ENCODE measurements around the gene TEAD4.

Gene TEAD4

DNA sequence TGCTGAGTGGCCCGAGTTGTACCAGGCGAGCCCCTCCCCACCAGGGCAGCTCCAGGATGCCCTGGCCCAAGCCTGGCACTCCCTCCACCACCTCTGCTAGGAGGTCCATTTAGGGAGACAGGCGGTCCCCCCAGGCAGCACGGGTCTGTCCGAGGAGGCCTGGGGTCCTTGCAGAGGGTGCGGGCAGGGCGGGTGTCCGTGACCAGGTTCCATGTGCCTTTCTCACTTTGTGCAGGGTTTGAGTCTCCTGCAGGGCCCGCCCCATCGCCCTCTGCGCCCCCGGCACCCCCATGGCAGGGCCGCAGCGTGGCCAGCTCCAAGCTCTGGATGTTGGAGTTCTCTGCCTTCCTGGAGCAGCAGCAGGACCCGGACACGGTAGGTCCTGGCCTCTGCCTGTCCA is 61.2 kb downstream of the TEAD4 start:
- Histone ChIP-seq H3K4me2 (no peak overlapping the region), H3K36me3 (ENCODE audit: insufficient read depth) (no peaks in the 10 kb centered on the region), H3K9ac (no peak overlapping the region), H2AFZ (ENCODE audit: low read depth) (no peak overlapping the region), H3K79me2 (ENCODE audit: insufficient read depth, low read depth) (no peaks in the 10 kb centered on the region), H3K27me3 (ENCODE audit: insufficient read depth, low read depth) (no peaks in the 10 kb centered on the region), H3K4me3 (IDR thresholded peaks at IDR 0.05; ENCODE audit: insufficient read depth, low read depth, low read length) (no peak overlapping the region), H4K20me1 (ENCODE audit: insufficient read depth) (no peaks in the 10 kb centered on the region), H3K27ac (no peak overlapping the region), H3K4me1 (ENCODE audit: low read depth, poor library complexity, severe bottlenecking) (no peaks in the 10 kb centered on the region)
- TF ChIP-seq, protein P1, sequence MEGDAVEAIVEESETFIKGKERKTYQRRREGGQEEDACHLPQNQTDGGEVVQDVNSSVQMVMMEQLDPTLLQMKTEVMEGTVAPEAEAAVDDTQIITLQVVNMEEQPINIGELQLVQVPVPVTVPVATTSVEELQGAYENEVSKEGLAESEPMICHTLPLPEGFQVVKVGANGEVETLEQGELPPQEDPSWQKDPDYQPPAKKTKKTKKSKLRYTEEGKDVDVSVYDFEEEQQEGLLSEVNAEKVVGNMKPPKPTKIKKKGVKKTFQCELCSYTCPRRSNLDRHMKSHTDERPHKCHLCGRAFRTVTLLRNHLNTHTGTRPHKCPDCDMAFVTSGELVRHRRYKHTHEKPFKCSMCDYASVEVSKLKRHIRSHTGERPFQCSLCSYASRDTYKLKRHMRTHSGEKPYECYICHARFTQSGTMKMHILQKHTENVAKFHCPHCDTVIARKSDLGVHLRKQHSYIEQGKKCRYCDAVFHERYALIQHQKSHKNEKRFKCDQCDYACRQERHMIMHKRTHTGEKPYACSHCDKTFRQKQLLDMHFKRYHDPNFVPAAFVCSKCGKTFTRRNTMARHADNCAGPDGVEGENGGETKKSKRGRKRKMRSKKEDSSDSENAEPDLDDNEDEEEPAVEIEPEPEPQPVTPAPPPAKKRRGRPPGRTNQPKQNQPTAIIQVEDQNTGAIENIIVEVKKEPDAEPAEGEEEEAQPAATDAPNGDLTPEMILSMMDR (conservative IDR thresholded peaks at IDR 0.05; ENCODE audit: low read depth, low read length), result no peak

- no peak overlapping the region for H2AFZ ChIP-seq (ENCODE audit: low read depth)
- no peak overlapping the region for H3K9ac ChIP-seq
- H3K27me3 ChIP-seq (ENCODE audit: insufficient read depth, low read depth), result no peaks in the 10 kb centered on the region
- H3K36me3 ChIP-seq (ENCODE audit: insufficient read depth), result no peaks in the 10 kb centered on the region
- no peak overlapping the region for H3K27ac ChIP-seq
- no peak overlapping the region for H3K4me3 ChIP-seq (IDR thresholded peaks at IDR 0.05; ENCODE audit: insufficient read depth, low read depth, low read length)
- H4K20me1 ChIP-seq (ENCODE audit: insufficient read depth), result no peaks in the 10 kb centered on the region
- TF ChIP-seq, protein P1 (conservative IDR thresholded peaks at IDR 0.05; ENCODE audit: low read depth, low read length), result no peak
- H3K4me1 ChIP-seq (ENCODE audit: low read depth, poor library complexity, severe bottlenecking), result no peaks in the 10 kb centered on the region
- H3K79me2 ChIP-seq (ENCODE audit: insufficient read depth, low read depth), result no peaks in the 10 kb centered on the region
- H3K4me2 ChIP-seq, result no peak overlapping the region
These were observed 61.7 kb downstream of the TEAD4 start for GRCh38 chr12:3020850-3021435.

GRCh38 chr12:3022411-3022810 is 63.2 kb downstream of the TEAD4 start:
- H3K4me1 ChIP-seq (ENCODE audit: low read depth, poor library complexity, severe bottlenecking), result no peaks in the 10 kb centered on the region
- H2AFZ ChIP-seq (ENCODE audit: low read depth), result no peak overlapping the region
- H3K27ac ChIP-seq, result no peak overlapping the region
- H3K36me3 ChIP-seq (ENCODE audit: insufficient read depth), result no peaks in the 10 kb centered on the region
- H3K79me2 ChIP-seq (ENCODE audit: insufficient read depth, low read depth), result no peaks in the 10 kb centered on the region
- H3K4me2 ChIP-seq, result no peak overlapping the region
- no peak overlapping the region for H3K9ac ChIP-seq
- H3K4me3 ChIP-seq (IDR thresholded peaks at IDR 0.05; ENCODE audit: insufficient read depth, low read depth, low read length), result no peak overlapping the region
- TF ChIP-seq, protein P1 (conservative IDR thresholded peaks at IDR 0.05; ENCODE audit: low read depth, low read length), result no peak
- H3K27me3 ChIP-seq (ENCODE audit: insufficient read depth, low read depth), result no peaks in the 10 kb centered on the region
- no peaks in the 10 kb centered on the region for H4K20me1 ChIP-seq (ENCODE audit: insufficient read depth)

DNA sequence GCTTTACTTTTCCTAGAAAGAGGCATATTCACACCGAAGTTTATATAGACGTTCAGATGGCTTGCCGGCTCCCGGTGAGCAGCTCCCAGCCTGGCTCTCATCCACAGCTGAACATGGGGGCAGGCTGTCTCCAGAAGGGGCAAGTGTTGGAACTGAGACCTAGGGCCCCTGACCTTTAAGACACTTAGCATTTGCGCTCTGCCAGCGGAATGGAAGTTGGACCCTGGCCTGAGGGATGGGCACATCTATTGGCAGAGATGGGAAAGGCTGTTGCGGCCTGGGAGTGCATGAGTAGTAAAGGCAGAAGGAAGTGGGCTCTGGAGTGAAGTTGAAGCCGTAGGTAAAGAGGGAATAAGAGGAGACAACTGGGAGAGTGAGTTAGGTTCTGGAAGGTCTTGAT is 63.8 kb downstream of the TEAD4 start:
- H3K4me2 ChIP-seq, result no peak overlapping the region
- no peaks in the 10 kb centered on the region for H3K79me2 ChIP-seq (ENCODE audit: insufficient read depth, low read depth)
- no peaks in the 10 kb centered on the region for H3K4me1 ChIP-seq (ENCODE audit: low read depth, poor library complexity, severe bottlenecking)
- no peaks in the 10 kb centered on the region for H4K20me1 ChIP-seq (ENCODE audit: insufficient read depth)
- H3K9ac ChIP-seq, result no peak overlapping the region
- TF ChIP-seq, protein P1 (conservative IDR thresholded peaks at IDR 0.05; ENCODE audit: low read depth, low read length), result no peak
- H3K4me3 ChIP-seq (IDR thresholded peaks at IDR 0.05; ENCODE audit: insufficient read depth, low read depth, low read length), result no peak overlapping the region
- H3K36me3 ChIP-seq (ENCODE audit: insufficient read depth), result no peaks in the 10 kb centered on the region
- no peak overlapping the region for H2AFZ ChIP-seq (ENCODE audit: low read depth)
- H3K27me3 ChIP-seq (ENCODE audit: insufficient read depth, low read depth), result no peaks in the 10 kb centered on the region
- H3K27ac ChIP-seq, result no peak overlapping the region

All from KMS-11 (cell line).